Measurements from ENCODE around the gene SLC11A1.

DNA sequence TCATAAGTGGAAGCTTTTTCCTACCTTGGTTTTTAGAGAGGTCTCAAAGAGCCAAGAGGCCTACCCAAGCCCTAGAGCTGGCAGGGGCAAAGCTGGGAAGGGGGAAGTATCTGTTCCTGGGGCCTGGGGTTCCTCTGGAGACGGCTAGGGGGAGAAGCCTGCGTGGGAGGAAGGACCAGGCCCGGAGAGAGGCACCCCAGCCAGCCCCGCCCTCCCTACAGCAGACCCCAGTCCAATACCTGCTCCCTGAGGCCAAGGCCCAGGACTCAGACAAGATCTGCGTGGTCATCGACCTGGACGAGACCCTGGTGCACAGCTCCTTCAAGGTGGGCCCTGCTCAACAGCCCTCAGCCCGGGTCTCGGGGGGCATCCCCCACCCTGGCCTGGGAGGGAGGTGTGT, 19.8 kb downstream of the SLC11A1 start:
- TF ChIP-seq, protein P1, sequence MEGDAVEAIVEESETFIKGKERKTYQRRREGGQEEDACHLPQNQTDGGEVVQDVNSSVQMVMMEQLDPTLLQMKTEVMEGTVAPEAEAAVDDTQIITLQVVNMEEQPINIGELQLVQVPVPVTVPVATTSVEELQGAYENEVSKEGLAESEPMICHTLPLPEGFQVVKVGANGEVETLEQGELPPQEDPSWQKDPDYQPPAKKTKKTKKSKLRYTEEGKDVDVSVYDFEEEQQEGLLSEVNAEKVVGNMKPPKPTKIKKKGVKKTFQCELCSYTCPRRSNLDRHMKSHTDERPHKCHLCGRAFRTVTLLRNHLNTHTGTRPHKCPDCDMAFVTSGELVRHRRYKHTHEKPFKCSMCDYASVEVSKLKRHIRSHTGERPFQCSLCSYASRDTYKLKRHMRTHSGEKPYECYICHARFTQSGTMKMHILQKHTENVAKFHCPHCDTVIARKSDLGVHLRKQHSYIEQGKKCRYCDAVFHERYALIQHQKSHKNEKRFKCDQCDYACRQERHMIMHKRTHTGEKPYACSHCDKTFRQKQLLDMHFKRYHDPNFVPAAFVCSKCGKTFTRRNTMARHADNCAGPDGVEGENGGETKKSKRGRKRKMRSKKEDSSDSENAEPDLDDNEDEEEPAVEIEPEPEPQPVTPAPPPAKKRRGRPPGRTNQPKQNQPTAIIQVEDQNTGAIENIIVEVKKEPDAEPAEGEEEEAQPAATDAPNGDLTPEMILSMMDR (IDR thresholded peaks at IDR 0.05; ENCODE audit: low read depth, low read length): no peak
- TF ChIP-seq EZH2phosphoT487 (IDR thresholded peaks at IDR 0.05; ENCODE audit: low read depth): no peak
